GM21447 (cell line): ENCODE data around the gene KCP.

ENCODE experiments used
- ATAC-seq: cut with Tn5 transposase; IDR thresholded peaks from one replicate; pipeline ENCODE4 v1.9.1; 2021; ENCODE audit not compliant: unreplicated experiment

Gene KCP

DNA sequence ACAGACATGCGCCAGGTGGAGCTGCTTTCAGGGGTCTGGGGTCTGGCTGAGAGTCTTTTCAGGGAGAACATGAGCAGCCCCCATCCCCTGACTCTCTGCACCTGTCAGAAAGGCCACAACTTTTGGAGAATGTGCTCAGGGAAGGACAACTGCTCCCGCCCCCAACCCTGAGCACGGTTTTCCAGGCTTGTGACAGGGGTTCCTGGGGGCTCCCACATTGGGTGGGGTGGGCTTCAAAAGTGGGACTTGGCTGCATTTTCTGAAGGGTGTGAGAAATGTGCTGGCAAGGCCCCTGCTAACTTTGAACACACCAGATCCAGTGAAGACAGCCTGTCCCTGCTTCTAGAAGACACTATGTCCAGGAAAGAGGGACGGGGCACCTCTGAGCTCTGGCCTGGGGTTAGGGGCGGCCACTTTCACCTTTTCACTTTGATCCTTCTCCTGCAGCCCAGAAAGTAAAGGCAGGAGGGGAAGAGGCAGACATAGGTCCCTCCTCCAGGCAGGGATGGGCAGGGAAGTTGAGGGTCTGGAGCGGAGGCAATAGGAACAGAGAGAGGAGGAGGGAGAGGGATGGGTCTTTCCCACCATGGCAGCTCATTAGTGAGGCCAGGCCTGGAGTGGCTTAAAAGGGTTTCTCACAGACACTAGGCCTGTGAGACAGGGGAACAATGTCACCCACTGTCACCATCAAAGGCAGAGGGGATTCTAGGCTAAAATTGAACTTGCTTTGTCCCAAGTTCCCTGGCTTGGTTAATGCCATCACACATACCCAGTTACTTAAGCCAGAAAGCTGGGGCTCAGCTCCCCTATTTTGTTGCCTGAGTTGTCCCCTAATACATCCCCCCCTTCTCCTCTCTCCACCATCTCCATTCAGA lies 1.5 kb downstream of the KCP start:
- ATAC-seq = no peak

DNA sequence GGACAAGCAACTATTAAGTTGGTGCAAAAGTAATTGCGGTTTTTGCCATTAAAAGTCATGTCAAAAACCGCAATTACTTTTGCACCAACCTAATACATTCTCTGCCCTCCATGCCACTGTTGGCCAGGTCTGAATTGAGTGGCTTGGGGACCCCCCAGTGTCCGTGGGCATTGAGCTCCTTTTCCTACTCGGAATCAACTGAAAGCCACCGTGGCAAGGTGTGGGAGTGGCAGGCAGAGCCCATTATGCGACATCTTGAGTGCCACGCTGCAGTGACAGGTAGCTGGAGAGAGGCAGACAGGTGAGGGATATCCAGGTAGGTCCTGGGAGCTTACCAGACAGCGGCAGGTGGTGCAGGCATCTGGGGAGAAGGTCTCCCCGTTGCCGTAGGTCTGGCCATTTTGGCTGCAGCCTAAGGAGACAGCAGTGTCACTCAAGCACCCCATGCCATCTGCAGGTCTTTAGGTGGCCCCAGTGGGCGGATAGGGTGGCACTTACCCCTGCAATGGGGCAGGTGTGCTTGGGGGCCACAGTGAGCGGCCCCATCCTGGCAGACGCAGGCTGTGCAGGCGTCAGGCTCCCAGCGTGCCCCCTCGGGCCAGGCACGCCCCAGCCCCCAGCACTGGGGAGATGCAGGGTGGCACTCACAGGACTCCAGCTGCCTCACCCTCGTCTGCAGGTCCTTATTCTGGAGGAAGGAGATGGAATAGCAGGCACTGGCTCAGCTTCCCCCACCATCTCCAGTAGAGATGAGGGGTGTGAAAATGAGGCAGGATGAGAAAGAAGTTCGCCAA lies 3.5 kb downstream of the KCP start:
- ATAC-seq = no peak

DNA sequence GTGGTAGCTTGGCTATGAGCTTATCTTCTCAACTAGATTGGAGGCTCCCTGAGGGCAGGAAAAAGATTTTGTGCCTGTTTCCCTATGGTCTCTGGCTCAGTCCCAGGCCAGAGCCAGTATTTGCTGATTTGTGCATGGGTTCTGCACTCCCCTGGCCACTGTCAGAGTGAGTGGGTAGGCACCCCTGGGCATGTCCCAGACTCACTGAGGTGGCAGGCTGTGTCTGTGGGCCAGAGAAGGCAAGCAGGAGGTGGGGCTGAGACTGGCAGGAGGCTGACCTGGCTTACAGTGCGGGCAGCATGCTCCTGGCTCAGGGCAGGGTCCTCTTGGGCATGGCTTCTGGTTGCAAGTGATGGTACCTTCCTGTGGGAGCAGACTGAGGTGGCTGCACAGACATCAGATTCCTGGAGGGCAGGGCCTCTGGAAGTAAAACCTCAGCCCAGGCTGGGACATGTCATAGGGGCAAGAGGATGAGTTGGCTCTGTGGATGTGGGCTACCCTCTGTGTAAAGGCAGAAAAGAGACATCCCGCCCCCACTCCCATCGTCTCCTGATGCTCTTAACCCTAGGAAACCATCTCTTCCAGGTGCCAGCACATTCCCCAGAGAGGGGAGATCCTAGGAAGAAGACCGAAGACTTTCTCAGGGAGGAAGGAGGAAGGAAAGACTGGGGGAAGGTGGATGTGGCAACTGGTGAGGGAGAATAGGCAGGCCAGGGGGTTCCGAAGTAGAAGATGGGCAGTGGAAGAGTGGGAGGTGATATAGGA lies 4.3 kb downstream of the KCP start:
- no peak for ATAC-seq

GRCh38 chr7:128904381-128905197 lies 5.9 kb downstream of the KCP start:
- ATAC-seq = no peak

GRCh38 chr7:128903621-128904361 lies 6.7 kb downstream of the KCP start:
- no peak for ATAC-seq

GRCh38 chr7:128902761-128903585 lies 7.5 kb downstream of the KCP start:
- ATAC-seq = no peak

GRCh38 chr7:128900237-128900636 lies 10.3 kb downstream of the KCP start:
- no peak for ATAC-seq

DNA sequence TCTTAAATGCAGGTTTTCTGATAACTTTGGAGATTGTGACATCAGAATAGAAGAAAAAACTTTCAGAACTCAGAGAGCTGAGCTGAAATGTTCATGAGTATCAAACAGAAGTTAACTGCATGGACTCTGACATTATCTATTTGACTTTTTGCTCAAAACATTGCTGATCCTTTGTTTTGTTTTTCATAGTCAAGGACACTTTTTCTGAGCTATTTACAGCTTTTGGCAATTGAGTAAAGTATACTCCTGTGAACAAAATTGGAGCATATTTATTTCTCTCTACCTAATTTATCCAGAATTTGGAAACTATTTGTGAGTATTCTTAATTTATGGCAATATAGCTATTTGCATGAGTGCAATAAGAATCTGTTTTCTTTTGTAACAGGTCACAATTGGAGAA lies 11.1 kb downstream of the KCP start:
- ATAC-seq = no peak

- no peak for ATAC-seq
Measured at GRCh38 chr7:128895320-128895719, 15.2 kb downstream of the KCP start.

GRCh38 chr7:128894101-128894440 lies 16.4 kb downstream of the KCP start:
- ATAC-seq = no peak

DNA sequence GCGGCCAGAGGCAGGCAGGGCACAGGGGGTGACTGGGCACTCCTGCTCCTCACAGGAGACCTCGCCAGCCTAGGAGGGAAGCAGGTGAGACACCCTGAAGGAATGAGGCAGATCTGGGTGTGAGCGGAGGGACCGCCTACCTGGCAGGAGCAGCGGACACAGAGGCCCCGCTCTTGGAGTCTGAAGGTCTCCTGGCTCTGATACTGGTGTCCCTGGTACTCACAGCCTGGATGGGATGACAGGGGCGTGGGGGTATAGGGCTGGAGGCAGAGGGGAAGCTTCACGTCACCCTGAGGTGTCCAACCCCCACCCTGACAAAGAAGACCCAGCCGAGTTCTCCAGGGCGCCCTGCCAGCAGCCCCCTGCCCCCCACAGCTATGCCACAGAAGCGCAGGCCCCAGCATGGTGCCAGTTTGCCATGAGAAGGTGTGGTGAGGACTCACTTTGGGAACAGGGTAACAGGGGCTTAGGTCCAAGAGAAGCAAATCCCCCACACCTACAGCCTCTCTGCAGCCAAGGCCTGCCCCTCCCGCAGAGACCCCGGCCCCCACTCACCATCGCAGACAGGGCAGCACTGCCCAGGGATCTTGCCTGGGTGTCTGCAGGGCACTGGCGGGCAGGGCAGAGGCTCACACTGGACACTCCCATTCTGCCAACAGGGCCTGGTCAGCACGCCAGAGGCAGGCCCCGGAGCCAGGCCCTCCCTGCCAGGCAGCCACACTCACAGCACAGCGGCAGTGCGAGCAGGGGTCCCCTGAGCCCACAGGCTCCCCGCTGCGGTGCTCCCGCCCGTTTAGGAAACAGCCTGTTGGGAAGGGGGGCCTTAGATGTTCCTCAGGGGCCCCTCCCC lies 17.0 kb downstream of the KCP start:
- ATAC-seq = no peak

- no peak for ATAC-seq
Measured at GRCh38 chr7:128892521-128893250, 17.8 kb downstream of the KCP start.

DNA sequence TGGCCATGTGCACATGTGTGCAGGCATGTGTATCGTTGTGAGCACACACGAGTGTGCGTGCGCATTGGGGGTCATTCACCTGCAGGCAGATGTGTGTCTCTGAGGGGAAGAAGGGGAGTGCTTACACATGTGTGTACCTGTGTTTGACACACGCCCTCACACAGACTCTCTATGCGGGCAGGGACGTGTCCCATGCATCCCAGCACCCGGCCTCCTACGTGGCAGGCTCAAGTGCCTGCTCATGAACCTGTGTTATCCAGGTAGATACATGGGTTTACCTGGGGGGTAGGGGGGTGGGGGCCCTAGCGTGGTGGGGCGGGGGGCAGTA lies 18.6 kb downstream of the KCP start:
- ATAC-seq = no peak

DNA sequence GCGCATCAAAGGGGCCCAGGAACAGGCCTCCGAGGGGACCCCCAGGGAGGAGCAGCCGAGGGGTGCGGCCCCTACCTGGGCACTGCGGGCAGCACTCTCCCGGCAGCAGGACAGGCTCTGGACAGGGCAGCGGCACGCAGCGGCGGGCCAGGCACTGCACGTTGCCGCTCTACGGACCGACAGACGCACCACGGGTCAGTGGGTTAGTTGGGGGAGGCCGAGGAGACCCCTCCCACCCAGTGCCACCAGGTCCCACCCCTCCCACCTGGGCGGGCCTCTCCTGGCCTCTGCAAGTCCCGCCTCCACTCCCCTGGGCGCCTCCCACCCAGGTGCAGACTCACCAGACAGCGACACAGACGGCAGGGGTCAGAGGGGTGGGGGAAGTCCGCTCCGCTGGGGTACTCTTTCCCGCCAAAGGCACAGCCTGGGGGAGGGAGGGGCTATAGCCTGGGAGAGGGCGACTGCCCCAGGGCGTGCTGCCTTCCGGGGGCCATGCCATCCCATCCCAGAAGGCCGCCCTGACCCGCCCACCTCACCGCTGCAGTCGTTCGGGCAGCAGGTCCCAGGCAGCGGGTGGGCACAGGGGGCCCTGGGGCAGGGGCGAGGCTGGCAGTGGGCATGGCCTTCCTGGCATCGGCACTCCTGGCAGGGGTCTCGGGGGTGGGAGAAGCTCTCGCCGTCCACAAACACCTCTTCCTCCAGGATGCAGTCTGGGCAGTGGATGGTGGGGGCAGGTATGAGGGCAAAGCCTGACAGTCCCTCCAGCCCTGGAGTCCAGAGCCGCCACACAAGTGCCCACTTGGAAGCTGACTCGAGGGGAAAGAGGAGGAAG lies 19.2 kb downstream of the KCP start:
- ATAC-seq = no peak

GRCh38 chr7:128890306-128891109 lies 20.0 kb downstream of the KCP start:
- ATAC-seq = no peak

GRCh38 chr7:128889121-128889520 lies 21.4 kb downstream of the KCP start:
- ATAC-seq = no peak
